Stimulated activated effector memory CD8-positive, alpha-beta T cell treated with anti-CD3 and anti-CD28 coated beads, Interleukin-12 subunit alpha, Interleukin-12 subunit beta, amount 100 ng/mL, for 72 hours (primary cell): Measurements from ENCODE around the gene TEDC1.
A peak's percentile ranks its signal among the peaks of the same experiment; 100 is the strongest.

ENCODE experiments used
- ATAC-seq: fragments of 150-1000 bp; cut with Tn5 transposase; 2 replicates; pipeline ENCODE4 v1.10.0; 2021
- DNase-seq, 2 donors: peaks; one replicate each; pipeline ENCODE4 v3.0.0; 2021 to 2022; ENCODE audit warnings: low spot score in 2 of 2
- H3K27ac Mint-ChIP-seq: one replicate; pipeline ENCODE4 v1.8.0; 2022; ENCODE audit warnings: mild to moderate bottlenecking, mixed read lengths
- H3K36me3 Mint-ChIP-seq: one replicate; pipeline ENCODE4 v1.8.0; 2022; ENCODE audit warnings: mild to moderate bottlenecking, mixed read lengths
- H3K4me1 Mint-ChIP-seq: one replicate; pipeline ENCODE4 v1.8.0; 2022; ENCODE audit warnings: mixed read lengths
- H3K4me3 Mint-ChIP-seq: one replicate; pipeline ENCODE4 v1.8.0; 2022; ENCODE audit warnings: mild to moderate bottlenecking, mixed read lengths
- H3K9me3 Mint-ChIP-seq: one replicate; pipeline ENCODE4 v1.8.0; 2022; ENCODE audit warnings: mixed read lengths

Gene TEDC1

DNA sequence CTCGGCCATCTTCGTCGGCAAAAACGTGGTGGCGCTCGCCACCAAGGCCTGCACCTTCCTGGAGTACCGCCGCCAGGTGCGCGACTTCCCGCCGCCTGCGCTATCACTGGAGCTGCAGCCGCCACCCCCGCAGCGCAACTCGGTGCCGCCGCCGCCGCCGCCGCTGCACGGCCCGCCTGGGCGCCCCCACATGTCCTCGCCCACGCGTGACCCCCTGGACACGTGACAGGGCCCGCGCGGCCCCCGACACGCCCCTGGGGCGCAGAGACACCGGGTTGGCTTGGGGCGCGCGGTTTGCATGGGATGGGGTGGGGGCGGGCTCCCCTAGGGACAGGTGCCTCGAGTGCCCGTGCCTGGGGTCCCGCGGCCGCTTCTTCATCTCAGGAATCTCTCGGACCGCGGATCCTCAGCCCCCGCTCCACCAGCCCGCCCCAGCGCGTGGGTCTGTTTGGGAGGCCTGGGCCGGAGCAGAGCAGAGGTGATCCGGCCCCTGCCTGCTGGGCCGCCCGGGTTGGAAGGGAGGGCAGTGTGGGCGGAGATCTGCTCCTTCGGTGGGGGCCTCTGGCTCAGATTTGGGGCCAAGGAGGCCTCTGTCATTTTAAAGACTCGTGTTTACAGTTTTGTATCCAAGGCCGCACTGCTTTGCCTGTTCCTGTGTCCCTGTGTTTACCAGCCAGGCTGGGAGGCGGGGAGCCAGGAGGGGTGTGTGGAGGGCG lies 38.7 kb downstream of the TEDC1 start:
- peak overlapping the region; percentile 77 for H3K4me3 Mint-ChIP-seq

DNA sequence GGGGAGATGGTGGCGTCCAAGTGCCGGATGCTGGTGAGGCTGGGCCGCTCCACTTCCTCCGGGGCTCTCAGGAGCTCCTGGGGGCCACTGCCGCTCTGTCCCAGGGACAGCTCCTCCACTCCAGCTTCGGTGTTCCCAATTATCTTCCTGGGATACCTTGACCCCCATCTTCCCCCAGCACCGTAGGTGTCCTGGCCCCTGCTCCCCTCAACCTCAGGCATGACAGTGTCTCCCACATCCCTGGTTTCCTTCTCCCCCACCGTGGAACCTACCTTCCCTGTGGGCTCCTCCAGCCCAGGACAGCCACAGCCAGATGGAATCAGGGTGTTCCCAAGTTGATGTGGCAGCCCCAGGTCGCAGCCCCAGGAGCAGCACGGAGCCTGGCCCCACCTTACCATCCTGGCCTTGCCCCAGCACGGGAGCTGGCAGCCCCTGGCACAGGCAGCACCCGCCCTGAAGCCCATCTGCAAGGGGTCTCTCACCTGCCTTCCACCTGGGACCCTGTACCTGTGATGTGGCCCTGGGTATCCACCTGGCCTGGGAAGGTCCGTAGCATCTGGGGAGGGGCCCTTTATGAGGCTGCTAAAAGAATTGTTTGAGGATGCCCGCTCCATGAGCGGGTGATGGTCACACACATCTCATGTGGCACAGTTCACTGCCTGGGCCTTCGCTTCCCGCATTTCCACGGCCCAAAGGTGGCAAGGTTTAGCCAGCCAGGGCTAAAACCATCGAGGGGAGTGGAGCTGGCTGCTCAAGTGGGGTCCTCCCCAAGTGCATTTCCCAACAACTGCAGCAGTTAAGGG lies 39.4 kb downstream of the TEDC1 start:
- Mint-ChIP-seq H3K36me3 (peaks cover 24% of the 10 kb centered on the region), H3K27ac (peak overlapping the region; percentile 78), H3K4me3 (peak overlapping the region; percentile 77), H3K9me3 (no peaks in the 10 kb centered on the region), H3K4me1 (peaks cover 32% of the 10 kb centered on the region)
- ATAC-seq: peak; percentile 4
- no peak for DNase-seq

More for the DNA sequence above, 38.7 kb downstream of the TEDC1 start:
- peaks cover 32% of the 10 kb centered on the region for H3K4me1 Mint-ChIP-seq
- H3K9me3 Mint-ChIP-seq: no peaks in the 10 kb centered on the region
- H3K27ac Mint-ChIP-seq: peak overlapping the region; percentile 86
- H3K36me3 Mint-ChIP-seq: peaks cover 24% of the 10 kb centered on the region
- ATAC-seq (peak; percentile 2), DNase-seq (no peak)

DNA sequence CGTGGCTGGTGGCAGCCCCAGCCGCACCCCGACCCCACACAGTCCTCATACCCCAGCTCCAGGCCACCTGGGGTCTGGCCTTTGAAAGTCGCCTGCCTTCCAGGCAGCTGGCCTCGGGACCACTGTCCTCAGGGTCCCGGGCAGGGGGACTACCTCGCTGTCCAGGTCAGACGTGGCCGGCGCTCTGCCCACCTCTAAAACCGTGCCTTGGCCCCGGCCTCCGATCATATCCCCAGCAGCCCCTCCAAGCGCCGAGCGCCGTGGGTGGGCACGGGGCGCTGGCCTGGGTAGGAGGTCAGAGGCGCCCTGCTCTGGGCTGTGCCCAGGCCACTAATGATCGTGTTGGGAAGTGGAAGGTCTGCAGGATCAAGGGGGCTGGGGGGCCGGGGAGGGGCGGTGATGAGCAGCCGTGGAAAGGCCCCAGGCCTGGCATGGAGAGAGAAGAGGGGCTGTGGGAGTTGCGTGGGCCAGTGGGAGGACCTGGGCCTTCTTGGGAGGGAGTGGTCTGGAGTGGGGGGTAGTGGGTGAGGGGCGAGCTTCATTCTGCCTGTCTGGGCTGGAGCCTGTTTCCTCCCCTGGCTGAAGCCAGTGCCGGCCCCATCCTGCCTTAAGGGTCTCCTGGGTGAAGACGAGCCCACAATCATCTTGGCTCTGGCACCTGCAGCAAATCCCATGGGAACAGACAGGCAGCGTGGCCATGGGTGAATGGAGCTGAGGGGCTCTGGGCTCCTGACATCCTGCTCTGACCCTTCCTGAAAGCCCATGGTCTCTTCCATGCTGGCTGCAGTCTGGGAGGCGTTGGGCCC lies 40.2 kb downstream of the TEDC1 start:
- peak overlapping the region; percentile 78 for H3K27ac Mint-ChIP-seq
- H3K4me3 Mint-ChIP-seq: peak overlapping the region; percentile 77
- DNase-seq: no peak
- ATAC-seq: no peak
- no peaks in the 10 kb centered on the region for H3K9me3 Mint-ChIP-seq
- peaks cover 24% of the 10 kb centered on the region for H3K36me3 Mint-ChIP-seq
- H3K4me1 Mint-ChIP-seq: peaks cover 32% of the 10 kb centered on the region

DNA sequence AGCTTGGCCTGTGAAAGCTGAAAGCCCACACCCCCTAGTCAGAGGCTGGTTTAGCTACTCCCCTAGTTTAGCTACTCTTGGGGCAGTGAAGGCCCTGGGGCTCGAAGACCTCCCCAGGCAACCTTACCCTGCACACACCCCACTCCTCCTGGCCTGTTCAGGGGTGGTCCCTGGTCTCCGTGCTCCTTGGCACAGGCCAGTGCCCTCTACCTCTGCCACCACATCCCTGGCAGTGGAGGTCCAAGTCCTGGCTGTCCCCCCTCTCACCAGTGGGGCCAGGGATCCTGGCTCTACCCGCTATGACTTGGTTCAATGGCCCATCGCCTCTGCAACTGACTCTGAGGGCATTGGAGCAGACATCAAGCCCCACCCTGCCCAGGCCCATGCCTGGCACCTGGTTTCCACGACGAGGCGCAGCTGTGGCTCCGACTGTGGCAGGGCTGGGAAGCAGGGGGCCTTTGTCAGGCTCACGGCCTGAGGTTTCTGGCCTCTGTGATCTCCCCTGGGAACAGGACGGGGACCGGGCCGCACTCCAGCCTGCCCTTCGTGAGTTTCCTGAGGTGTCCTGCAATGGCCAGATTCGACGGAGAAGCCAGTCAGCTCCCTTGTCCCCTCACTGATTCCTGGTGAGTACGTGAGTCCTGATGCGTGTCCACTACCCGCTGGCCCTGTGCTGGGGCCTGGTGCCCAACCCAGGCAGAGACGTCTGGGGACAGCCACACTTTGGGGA lies 41.0 kb downstream of the TEDC1 start:
- Mint-ChIP-seq H3K4me3 (peak overlapping the region; percentile 9), H3K4me1 (peaks cover 31% of the 10 kb centered on the region), H3K36me3 (peaks cover 23% of the 10 kb centered on the region), H3K27ac (no peak overlapping the region), H3K9me3 (no peaks in the 10 kb centered on the region)
- DNase-seq (no peak), ATAC-seq (no peak)

DNA sequence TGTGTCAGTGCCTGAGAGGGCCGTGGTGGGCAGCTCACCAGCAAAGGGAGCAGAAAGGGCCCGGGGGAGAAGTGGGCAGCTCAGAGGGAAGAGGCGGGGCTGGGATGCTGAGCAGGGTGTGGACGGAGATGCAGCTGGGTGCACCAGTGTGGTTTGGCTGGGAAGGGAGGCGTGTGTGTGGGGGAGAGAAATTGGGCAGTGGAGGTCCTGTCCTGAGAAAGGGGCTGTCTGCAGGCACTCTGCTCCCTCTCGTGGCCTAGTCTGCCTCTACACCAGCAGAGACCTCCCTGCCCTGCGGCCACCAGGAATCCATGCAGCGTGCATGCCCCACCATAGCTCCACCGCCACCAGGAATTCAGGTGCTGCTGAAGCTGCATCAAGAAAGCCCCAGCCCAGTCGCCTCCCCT lies 41.7 kb downstream of the TEDC1 start:
- Mint-ChIP-seq H3K36me3 (peaks cover 16% of the 10 kb centered on the region), H3K9me3 (no peaks in the 10 kb centered on the region), H3K4me1 (peaks cover 24% of the 10 kb centered on the region), H3K4me3 (no peak overlapping the region), H3K27ac (no peak overlapping the region)
- ATAC-seq (no peak), DNase-seq (no peak)

DNA sequence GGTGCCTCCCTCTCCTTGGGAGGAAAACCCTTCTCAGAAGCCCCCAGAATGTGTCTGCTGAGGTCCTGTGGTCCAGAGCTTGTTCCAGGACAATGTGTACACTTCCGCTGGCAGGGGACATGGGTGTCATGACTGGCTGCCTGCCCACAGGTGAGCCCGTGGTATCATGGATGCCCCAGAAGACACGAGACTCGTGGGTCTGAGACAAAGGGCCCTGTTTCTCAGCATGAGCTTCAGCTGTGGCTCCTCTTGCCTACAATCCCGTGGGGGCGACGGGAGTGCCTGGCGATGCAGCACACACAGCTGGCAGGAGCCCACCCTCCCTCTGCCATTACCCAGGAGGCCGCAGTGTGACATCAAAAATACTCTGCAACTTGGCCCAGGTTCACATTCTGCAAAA lies 42.3 kb downstream of the TEDC1 start:
- Mint-ChIP-seq H3K4me3 (no peak overlapping the region), H3K36me3 (peaks cover 13% of the 10 kb centered on the region), H3K27ac (no peak overlapping the region), H3K4me1 (peaks cover 27% of the 10 kb centered on the region), H3K9me3 (no peaks in the 10 kb centered on the region)
- DNase-seq (no peak), ATAC-seq (no peak)

DNA sequence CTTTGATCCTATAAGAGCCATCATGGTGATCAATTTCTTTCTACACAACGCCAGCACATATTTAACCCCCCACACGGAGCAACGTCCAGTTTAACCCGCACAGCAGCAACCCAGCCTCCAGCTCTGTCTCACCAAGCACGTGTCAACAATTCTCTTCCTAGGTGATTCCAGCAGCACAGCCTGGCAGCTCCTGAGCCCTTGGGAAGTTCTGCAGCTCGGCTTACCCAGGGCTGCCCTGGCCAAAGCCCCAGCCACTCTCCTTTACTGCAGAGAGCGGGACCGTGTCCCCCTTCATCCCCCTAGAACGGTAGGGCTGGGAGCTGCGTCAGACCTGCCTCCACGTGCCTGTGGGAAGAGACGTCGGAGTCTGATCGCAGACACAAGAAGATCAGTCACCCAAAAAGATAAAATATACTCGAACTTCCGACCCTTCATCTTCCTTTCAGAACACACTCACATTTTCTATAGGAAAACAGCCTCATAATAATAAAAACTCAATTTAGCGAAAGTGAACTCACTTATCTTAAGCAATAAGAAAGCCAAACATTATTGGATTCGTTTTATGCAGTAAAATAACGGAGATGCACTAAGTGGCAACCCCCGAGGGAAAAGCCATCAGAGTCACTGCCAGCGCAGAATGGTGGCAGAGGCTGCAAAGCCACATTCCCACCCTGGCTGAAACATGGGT lies 42.9 kb downstream of the TEDC1 start:
- ATAC-seq: no peak
- peaks cover 30% of the 10 kb centered on the region for H3K4me1 Mint-ChIP-seq
- no peak overlapping the region for H3K27ac Mint-ChIP-seq
- peaks cover 13% of the 10 kb centered on the region for H3K36me3 Mint-ChIP-seq
- no peaks in the 10 kb centered on the region for H3K9me3 Mint-ChIP-seq
- DNase-seq: no peak
- H3K4me3 Mint-ChIP-seq: no peak overlapping the region

DNA sequence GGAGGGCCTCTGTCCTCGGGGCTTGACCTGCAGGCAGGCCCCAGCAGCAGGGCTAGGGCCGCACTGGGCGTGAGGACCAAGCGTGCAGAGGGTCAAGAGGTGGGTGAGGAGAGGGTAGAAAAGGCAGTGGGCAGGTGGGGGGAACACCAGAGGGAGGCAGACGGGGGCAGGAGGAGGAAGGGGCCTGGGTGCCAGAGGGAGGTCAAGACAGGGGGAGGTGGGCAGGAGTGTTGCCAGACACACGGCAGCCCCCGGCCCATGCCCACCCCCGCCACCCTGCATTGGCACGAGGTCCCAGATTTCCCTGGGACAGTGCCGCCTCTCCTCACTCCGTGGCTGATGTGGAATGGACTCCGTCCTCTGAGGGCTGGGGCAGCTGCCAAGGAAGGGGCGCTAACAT lies 43.5 kb downstream of the TEDC1 start:
- no peak for DNase-seq
- Mint-ChIP-seq H3K4me1 (peaks cover 30% of the 10 kb centered on the region), H3K27ac (no peak overlapping the region), H3K4me3 (no peak overlapping the region), H3K9me3 (no peaks in the 10 kb centered on the region), H3K36me3 (peaks cover 13% of the 10 kb centered on the region)
- no peak for ATAC-seq

DNA sequence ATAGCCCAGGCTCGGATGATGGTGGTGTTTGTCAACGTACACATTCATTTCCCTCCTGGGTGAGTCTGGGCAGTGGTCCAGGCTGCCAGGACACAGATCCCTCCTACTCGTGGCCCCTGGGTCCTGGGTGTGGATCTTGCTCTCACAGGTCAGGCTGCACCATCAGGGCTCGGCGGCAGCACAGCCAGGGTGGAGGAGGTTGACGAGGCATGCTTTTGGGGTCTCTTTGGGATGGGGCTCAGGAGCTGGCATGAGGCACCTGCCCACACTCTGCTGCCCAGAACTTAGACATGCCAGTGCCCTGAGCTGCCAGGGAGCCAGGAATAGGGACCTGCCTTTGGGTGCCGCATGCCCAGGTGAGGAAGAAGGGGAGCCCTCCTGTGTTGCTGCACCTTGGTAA lies 45.0 kb downstream of the TEDC1 start:
- Mint-ChIP-seq H3K27ac (no peak overlapping the region), H3K36me3 (peaks cover under 1% of the 10 kb centered on the region), H3K4me3 (no peak overlapping the region), H3K4me1 (peaks cover 22% of the 10 kb centered on the region), H3K9me3 (no peaks in the 10 kb centered on the region)
- ATAC-seq (no peak), DNase-seq (no peak)

DNA sequence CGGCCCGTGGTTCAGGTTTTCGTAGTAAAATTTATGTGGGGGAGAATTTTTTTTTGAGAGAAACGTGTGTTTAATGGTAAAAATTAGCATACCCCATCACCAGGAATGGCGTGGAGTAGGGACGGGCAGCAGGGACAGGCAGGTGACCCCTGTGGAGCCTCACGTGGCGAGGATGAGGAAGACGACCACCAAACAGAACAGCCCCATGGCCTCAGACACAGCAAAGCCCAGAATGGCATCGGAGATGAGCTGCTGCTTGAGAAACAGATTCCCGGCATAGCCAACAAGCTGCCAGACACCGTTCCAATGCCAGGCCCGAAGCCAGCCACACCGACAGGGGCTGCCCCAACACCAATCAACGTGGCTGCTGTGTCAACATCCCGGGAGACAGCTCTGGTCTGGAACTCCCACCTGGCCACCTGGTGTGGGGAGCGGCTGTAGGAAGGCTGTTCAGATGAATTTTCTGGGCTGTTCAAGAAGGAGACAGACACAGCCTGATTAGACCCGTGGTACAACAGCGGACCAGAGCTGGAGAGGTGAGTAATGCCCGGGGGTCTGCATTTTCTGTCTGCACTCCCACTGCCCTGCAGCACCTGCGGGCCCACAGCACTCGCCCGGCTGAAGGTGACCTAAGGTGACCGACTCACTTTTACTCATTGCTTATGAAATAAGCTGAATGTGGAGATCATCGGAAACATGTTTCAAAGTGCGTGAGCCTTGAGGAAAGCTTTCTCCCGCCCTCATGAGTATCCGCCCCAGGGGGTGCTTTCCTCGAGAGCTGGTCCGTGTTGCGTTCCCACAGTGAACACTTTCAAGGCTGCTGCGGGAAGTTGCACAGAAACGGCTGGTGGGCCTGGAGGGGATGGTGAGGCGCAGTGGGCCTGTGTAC lies 45.9 kb downstream of the TEDC1 start:
- Mint-ChIP-seq H3K4me1 (peaks cover 19% of the 10 kb centered on the region), H3K27ac (no peak overlapping the region), H3K9me3 (no peaks in the 10 kb centered on the region), H3K4me3 (no peak overlapping the region), H3K36me3 (no peaks in the 10 kb centered on the region)
- ATAC-seq: no peak
- no peak for DNase-seq

DNA sequence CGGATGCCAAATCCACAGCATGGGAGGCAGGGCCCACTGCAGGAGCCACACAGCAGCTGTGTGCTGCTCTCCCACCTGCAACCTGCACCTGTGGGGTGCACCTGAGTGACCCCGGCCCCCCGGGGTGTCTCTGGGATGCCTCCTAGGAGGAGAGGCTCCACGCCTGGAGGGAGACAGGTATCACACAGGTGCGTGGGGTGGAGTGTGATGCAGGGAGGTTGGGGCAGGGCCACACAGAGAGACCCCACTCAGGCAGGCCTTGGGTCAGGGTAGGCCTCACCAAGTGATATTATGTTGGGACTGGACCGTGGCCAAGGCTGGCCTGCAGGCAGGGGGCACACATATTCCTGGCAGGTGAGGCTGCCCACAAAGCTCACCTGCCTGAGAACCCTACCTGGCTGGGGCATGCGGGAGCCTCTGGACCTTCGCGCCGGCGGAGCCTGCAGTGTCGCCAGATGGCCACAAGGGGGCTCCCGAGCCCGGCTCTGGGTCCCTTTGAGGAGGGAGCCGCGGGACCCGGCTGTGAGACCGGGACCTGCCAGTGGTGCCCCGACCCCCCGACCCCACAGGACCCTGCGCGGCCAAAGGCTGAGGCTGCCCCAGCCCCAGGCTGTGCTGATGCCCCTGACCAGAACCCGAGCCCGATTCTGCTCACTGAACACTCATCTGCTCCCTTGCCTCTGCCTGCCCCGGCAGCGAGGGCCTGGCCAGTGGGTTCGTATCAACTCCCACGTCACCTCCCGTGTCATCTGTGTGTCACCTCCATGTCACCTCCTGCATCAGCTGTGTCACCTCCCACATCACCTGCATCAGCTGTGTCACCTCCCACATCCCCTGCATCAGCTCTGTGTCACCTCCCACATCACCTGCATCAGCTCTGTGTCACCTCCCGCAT lies 46.8 kb downstream of the TEDC1 start:
- Mint-ChIP-seq H3K4me1 (peaks cover 10% of the 10 kb centered on the region), H3K27ac (peak overlapping the region; percentile 54), H3K4me3 (no peak overlapping the region), H3K36me3 (no peaks in the 10 kb centered on the region), H3K9me3 (peaks cover 4% of the 10 kb centered on the region)
- DNase-seq (peak; percentile 73 to 90), ATAC-seq (peak; percentile 82)

DNA sequence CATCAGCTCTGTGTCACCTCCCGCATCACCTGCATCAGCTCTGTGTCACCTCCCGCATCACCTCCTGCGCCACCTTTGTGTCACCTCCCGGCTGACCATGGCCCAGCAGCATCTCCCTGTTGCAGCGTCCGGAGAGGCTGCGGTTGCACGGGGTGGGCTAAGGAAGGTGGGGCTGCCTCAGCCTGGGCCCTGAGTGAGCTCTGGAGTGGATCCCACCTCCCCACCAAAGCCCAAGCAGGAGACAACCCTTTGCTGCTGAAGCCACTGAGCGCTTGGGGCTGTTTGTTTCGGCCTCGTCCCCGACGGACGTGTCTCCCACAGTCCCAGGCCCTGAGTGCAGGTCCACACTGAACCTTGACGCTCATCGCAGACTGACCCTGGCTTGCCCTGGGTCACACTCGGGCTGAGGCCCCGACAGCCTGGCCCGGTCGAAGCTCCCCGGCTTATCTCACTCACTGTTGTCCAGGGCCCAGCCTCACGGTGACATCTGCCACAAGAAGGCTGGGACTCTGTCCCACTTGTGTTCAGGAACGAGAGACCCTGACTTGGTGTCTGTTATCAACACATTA lies 47.5 kb downstream of the TEDC1 start:
- DNase-seq (no peak), ATAC-seq (no peak)
- Mint-ChIP-seq H3K36me3 (no peaks in the 10 kb centered on the region), H3K9me3 (peaks cover 9% of the 10 kb centered on the region), H3K4me3 (no peak overlapping the region), H3K4me1 (peaks cover 8% of the 10 kb centered on the region), H3K27ac (peak overlapping the region; percentile 54)

DNA sequence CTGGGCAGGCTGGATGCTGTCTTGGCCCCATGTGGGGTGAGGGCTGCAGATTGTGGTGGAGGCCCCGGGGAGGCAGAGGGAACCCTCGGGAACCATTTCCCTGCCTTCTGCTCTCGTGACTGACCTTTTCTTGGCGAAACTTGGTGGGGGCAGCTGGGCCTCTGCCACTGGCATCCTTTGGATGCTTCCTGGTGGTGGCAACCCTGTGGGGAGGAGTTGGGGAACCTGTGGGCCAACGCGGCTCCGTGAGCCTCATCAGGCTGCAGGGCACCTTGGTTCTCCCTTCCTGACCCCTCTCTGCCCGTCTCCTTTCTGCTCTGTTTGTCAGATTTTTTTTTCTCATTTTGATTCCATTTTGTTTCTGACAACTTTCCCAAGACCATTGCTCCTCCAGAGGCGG lies 49.8 kb downstream of the TEDC1 start:
- DNase-seq: no peak
- Mint-ChIP-seq H3K27ac (no peak overlapping the region), H3K4me3 (no peak overlapping the region), H3K4me1 (peaks cover 8% of the 10 kb centered on the region), H3K36me3 (no peaks in the 10 kb centered on the region), H3K9me3 (peaks cover 9% of the 10 kb centered on the region)
- ATAC-seq: no peak
